ENCODE measurements around the gene NLRP6.

The NLRP6 gene

GRCh38 chr11:255816-256215 is 22.4 kb upstream of the NLRP6 start:
- no peak for TF ChIP-seq CTCF (IDR thresholded peaks at IDR 0.05; ENCODE audit: borderline replicate concordance, control extremely low read depth, extremely low read depth, insufficient read depth, missing control alignments)
- in situ Hi-C loops (cut with MboI; ENCODE audit: low sequenced_read_pairs, unreplicated experiment) = no loop called here
- DNase-seq (ENCODE audit: low spot score) = no peak

- DNase-seq (ENCODE audit: low spot score) = peak; percentile 64
- TF ChIP-seq CTCF (IDR thresholded peaks at IDR 0.05; ENCODE audit: borderline replicate concordance, control extremely low read depth, extremely low read depth, insufficient read depth, missing control alignments) = no peak
- in situ Hi-C loops (cut with MboI; ENCODE audit: low sequenced_read_pairs, unreplicated experiment) = no loop called here
Observed at GRCh38 chr11:256952-257737, 21.1 kb upstream of the NLRP6 start.

GRCh38 chr11:257766-258493 is 20.3 kb upstream of the NLRP6 start:
- in situ Hi-C loops (cut with MboI; ENCODE audit: low sequenced_read_pairs, unreplicated experiment) = no loop called here
- peak; percentile 40 for TF ChIP-seq CTCF (IDR thresholded peaks at IDR 0.05; ENCODE audit: borderline replicate concordance, control extremely low read depth, extremely low read depth, insufficient read depth, missing control alignments)
- DNase-seq (ENCODE audit: low spot score) = no peak

GRCh38 chr11:259413-259812 is 18.8 kb upstream of the NLRP6 start:
- DNase-seq (ENCODE audit: low spot score) = no peak
- in situ Hi-C loops (cut with MboI; ENCODE audit: low sequenced_read_pairs, unreplicated experiment) = no loop called here
- no peak for TF ChIP-seq CTCF (IDR thresholded peaks at IDR 0.05; ENCODE audit: borderline replicate concordance, control extremely low read depth, extremely low read depth, insufficient read depth, missing control alignments)

- TF ChIP-seq CTCF (IDR thresholded peaks at IDR 0.05; ENCODE audit: borderline replicate concordance, control extremely low read depth, extremely low read depth, insufficient read depth, missing control alignments) = no peak
- no peak for DNase-seq (ENCODE audit: low spot score)
- in situ Hi-C loops (cut with MboI; ENCODE audit: low sequenced_read_pairs, unreplicated experiment) = no loop called here
Observed at GRCh38 chr11:261624-262023, 16.6 kb upstream of the NLRP6 start.

- no peak for TF ChIP-seq CTCF (IDR thresholded peaks at IDR 0.05; ENCODE audit: borderline replicate concordance, control extremely low read depth, extremely low read depth, insufficient read depth, missing control alignments)
- DNase-seq (ENCODE audit: low spot score) = no peak
- in situ Hi-C loops (cut with MboI; ENCODE audit: low sequenced_read_pairs, unreplicated experiment) = no loop called here
Observed at GRCh38 chr11:266676-267439, 11.3 kb upstream of the NLRP6 start.

Measured in GM13976 (cell line).